C4-2B (cell line): ENCODE results near the gene THEM4.
A peak's percentile ranks its signal among the peaks of the same experiment; 100 is the strongest.

Experiments
- H3K27ac ChIP-seq: fragments of 450-650 bp; 2 replicates; pipeline ENCODE4 v1.5.1; 2017
- ZFX ChIP-seq: fragments of 450-650 bp; IDR thresholded peaks from 2 replicates; pipeline ENCODE4 v1.6.1; 2017
- TF ChIP-seq, protein P1 (sequence below): fragments of 450-650 bp; conservative IDR thresholded peaks from 2 replicates; pipeline ENCODE4 v1.5.1; 2017; ENCODE audit warnings: mild to moderate bottlenecking

The THEM4 gene

DNA sequence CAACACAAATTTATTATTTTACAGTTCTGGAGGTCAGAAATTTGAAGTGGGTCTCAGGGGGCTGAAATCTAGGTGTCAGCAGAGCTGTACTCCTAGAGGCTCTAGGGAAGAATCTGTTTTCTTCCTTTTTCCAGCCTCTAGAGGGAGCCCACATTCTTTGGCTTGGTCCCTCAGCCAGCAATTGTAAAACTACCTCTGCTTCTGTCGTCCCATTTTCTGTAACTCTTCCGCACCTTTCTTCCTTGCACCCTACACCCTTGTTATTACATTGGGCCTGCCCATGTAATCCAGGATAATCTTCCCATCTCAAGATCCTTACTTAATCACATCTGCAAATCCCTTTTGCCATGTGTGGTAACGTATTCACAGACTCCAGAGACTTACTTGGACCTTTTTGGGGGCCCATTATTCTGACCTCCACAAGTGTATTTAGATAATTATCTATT, 24.8 kb upstream of the THEM4 start:
- no peak for TF ChIP-seq ZFX
- TF ChIP-seq, protein P1, sequence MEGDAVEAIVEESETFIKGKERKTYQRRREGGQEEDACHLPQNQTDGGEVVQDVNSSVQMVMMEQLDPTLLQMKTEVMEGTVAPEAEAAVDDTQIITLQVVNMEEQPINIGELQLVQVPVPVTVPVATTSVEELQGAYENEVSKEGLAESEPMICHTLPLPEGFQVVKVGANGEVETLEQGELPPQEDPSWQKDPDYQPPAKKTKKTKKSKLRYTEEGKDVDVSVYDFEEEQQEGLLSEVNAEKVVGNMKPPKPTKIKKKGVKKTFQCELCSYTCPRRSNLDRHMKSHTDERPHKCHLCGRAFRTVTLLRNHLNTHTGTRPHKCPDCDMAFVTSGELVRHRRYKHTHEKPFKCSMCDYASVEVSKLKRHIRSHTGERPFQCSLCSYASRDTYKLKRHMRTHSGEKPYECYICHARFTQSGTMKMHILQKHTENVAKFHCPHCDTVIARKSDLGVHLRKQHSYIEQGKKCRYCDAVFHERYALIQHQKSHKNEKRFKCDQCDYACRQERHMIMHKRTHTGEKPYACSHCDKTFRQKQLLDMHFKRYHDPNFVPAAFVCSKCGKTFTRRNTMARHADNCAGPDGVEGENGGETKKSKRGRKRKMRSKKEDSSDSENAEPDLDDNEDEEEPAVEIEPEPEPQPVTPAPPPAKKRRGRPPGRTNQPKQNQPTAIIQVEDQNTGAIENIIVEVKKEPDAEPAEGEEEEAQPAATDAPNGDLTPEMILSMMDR: peak; percentile 96

DNA sequence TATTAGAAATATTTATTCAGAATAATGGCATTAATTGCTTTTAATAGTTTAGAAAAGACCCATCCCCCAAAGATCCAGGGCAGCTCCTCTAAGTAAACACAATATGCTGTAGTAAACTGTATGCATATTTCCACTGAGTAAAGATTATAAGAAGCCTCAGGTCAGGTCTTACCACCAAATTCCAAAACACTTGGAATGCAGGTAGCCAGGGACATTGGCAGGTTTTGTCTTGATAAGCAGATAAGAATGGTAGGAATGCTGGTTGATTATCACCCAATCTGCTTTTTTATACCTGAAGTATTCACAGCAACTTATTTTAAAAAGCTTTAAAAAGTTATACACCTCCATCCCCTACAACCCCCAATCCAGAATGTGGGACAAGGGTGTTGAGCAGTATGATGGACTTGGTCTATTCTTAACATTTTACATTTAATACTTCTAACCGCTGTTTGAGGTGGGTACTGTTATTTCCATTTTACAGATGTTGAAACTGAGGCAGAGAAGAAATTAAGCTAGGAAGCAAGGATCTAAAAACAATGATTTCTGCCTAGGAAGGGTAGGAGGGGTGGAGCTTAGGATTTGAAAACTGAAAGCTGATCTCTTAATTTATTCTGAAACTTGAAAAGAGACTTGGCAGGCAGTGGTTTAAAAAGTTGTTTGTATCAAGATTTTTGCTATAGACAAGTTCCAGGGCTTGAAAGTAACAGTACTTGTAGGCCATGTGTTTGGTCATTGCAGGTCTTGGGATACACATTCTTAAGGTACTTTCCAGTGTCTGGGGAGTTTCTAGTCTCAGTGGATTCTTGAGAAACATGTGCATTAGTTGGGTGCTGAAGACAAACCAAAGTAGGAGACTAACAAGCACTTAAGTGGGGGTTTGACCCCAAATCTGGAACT, 15.6 kb upstream of the THEM4 start:
- TF ChIP-seq, protein P1: no peak
- no peak for TF ChIP-seq ZFX
- no peak overlapping the region for H3K27ac ChIP-seq

More for the DNA sequence above, 24.8 kb upstream of the THEM4 start:
- no peak overlapping the region for H3K27ac ChIP-seq

DNA sequence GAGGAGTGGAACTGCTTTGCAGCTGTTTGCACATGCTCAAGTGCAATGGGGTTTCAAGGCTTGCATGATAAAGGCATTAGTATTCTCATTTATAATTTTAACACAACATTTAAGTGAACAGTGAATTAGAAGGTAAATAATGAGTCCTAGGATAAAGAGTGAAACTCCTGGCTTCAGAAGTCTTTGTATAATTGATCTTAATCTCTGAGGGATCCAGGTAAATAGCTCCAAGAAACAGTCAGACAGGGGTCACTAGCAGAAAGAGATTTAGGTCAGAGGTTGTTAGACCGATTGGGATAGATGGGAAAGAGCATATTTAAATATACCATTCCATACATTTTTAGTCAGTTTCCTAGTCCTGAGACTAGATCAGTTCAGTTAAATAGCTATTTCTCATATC, 14.1 kb upstream of the THEM4 start:
- no peak overlapping the region for H3K27ac ChIP-seq
- TF ChIP-seq ZFX: no peak
- TF ChIP-seq, protein P1: no peak

DNA sequence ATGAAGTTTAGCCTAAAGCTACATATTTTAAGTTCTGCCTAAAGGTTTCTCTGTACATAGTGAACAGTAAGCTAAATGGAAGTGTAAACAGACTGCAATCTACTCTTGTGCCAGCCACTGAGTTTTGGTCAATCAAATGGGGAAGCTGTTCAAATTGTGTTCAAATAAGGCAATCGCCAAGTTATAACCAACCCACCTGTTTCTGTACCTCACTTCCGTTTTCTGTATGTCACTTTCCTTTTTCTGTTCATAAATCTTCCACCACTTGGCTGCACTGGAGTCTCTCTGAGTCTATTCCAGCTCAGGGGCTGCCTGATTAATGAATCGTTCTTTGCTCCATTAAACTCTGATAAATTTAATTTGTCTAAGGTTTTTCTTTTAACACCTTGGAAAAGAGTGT, 10.8 kb upstream of the THEM4 start:
- no peak overlapping the region for H3K27ac ChIP-seq
- TF ChIP-seq ZFX: no peak
- TF ChIP-seq, protein P1: no peak

DNA sequence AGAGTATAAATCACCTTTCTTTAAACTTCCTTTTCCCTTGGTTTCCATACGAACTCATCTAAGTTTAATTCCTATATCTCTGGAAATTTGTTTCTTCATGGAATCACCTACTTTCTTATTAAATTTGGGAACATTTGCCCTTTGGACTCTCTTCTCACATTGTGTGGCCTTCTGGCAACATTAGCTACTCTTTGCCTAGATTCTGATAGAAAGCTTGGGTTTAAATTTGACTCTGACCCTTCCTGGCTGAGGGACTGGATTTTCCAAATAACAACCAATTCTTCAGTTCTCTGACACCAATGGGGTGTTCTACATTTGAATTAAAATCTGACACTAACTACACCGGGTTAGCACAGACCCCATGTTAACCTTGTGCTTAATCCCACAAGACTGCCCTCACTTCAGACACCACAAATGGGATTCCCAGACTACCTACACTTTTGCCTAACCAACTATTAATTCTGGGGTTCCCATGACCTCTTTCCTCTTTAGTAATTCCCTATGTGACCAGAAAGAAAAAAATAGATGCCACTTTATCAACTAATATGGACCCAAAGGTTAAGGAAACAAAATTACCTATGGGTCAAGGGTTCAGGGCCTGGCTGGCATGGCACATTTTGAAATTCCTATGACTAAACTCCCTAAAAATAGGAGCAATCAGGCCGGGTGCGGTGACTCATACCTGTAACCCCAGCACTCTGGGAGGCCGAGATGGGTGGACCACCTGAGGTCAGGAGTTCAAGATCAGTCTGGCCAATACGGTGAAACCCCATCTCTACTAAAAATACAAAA, 9.7 kb upstream of the THEM4 start:
- no peak overlapping the region for H3K27ac ChIP-seq

DNA sequence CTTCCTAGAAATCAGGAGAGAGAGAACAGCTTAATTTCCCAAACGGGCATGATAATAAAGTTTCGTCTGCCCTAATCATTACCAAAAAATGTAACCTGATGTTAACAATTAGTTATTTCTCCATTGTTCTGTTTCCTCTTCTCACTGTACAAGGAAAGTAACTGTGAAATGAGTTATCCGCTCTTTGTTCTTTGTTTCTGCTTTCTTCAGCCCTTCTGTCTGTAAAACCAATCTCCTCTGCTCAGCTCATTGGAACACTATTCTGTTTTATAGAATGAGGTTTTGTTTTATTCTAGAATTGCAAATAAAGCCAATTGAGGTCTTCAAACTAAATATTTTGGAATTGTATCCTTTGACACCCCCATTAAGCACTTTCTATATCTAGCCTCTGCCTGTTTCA, 8.8 kb upstream of the THEM4 start:
- no peak for TF ChIP-seq ZFX
- TF ChIP-seq, protein P1: no peak
- H3K27ac ChIP-seq: no peak overlapping the region

More for the DNA sequence above, 9.7 kb upstream of the THEM4 start:
- no peak for TF ChIP-seq ZFX
- TF ChIP-seq, protein P1: no peak
